ENCODE data around the gene MACROD2. TPM values are rescaled to one million over a fixed set of nuclear protein-coding genes. Genes with fewer than 3 reads are reported as not detected.
A peak's percentile ranks its signal among the peaks of the same experiment; 100 is the strongest.

The MACROD2 gene
- polyA plus RNA-seq, 2 of the 4 experiments (the other 2 are of a cell fraction) = 0.96 to 1.3 TPM

DNA sequence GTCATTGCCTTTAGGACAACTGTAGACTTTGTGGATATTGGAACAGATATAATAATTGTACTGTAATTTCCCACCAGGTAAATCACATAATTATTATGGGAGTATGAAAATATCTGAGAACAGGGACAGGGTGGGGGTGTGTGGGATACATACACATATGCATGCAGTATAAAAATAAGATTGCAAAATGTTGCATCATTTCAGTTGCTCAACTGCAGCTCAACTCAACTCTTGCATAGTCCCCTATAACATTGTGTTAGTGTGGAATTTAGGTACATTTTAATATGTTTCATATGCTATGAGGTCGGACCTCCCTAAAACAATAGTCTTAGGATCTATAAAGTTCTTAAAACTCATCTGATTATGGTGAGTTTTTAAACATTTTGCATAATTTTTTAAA lies 617.1 kb downstream of the MACROD2 start:
- POLR2A ChIA-PET = no interaction called here
- Histone ChIP-seq H3K27ac (peak overlapping the region in 1 of 2 experiments; percentile 31; a peak in 2 of 6 replicates), H3K4me1 (peaks cover 44% of the 10 kb centered on the region), H3K4me2 (no peak overlapping the region), H3K9me3 (0 out of 3 replicates have a peak, but pooled peaks cover 6% of the 10 kb centered on the region), H3K4me3 (no peak overlapping the region)
- DNase-seq (ENCODE audit: low read depth in 1 of 2, low spot score in 1 of 2) = no peak
- no peak for FAIRE-seq
- TF ChIP-seq CEBPB (IDR thresholded peaks at IDR 0.05) = peak; percentile 79 to 91
- no peak for TF ChIP-seq TP53 (CRISPR knock-in tag; IDR thresholded peaks at IDR 0.05)
- TF ChIP-seq, protein P1, sequence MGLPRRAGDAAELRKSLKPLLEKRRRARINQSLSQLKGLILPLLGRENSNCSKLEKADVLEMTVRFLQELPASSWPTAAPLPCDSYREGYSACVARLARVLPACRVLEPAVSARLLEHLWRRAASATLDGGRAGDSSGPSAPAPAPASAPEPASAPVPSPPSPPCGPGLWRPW (IDR thresholded peaks at IDR 0.05) = peak; percentile 93
- CTCF ChIA-PET = interaction anchor here (0.9 kb wide), 1 partner anchor 55 kb away, joined by 3 read pairs; no protein-coding TSS in a partner anchor
- no peak for ATAC-seq
- 44% methylated on average over 1 of the region's 1 CpG for WGBS (ENCODE audit: missing lambda C conversion rate)

DNA sequence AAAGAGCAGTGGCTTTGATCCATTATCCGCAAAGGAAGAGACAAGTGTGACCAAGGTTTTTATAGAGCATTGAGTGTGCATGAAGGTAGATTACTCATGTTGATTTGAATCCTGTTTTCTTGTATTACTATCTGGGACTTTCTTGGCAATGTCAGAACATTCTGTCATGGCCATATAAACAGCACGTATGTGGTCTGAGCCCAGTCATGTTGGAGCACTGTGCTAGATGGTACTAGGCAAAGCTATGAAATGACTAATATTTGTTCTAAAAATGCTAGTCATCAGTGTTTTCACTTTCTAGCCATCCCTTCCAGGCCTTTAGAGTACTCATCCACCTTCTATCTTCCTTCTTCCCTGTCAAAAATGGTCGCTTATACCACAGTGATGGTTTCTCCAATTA lies 620.7 kb downstream of the MACROD2 start:
- POLR2A ChIA-PET = no interaction called here

DNA sequence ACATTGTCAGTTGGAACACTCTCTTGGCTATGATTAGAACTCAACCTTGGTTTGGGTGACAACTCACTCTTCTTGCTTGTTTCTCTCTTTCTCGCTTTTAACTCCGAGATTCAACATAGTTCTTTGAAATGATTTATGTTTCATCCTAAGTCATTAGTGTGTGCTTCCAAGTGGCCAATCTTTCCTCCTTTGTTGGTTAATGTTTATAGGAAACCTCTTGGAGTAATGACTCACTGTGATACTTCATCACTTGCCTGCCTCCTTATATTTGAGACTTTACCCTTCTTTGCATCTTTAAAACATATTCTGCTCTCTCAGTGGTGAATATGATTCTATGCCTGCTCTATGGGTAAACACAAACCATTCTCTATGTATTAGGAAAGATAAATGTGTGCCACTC lies 621.8 kb downstream of the MACROD2 start:
- FAIRE-seq = peak; percentile 99

More for the DNA sequence above, 620.7 kb downstream of the MACROD2 start:
- no peak for TF ChIP-seq ZFP36 (IDR thresholded peaks at IDR 0.05; ENCODE audit: borderline replicate concordance, partially characterized antibody)
- no peak for TF ChIP-seq HOXB13 (CRISPR knock-in tag; IDR thresholded peaks at IDR 0.05; ENCODE audit: low read depth)
- no peak for TF ChIP-seq RFX5 (IDR thresholded peaks at IDR 0.05)
- no peak for TF ChIP-seq MYC (IDR thresholded peaks at IDR 0.05; ENCODE audit: borderline replicate concordance, low read length)
- TF ChIP-seq, protein P2, sequence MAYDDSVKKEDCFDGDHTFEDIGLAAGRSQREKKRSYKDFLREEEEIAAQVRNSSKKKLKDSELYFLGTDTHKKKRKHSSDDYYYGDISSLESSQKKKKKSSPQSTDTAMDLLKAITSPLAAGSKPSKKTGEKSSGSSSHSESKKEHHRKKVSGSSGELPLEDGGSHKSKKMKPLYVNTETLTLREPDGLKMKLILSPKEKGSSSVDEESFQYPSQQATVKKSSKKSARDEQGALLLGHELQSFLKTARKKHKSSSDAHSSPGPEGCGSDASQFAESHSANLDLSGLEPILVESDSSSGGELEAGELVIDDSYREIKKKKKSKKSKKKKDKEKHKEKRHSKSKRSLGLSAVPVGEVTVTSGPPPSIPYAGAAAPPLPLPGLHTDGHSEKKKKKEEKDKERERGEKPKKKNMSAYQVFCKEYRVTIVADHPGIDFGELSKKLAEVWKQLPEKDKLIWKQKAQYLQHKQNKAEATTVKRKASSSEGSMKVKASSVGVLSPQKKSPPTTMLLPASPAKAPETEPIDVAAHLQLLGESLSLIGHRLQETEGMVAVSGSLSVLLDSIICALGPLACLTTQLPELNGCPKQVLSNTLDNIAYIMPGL (CRISPR knock-in tag; IDR thresholded peaks at IDR 0.05; ENCODE audit: borderline replicate concordance) = no peak
- TF ChIP-seq HOXB5 (CRISPR knock-in tag; IDR thresholded peaks at IDR 0.05) = no peak
- no peak for TF ChIP-seq ZC3H11A (IDR thresholded peaks at IDR 0.05)
- TF ChIP-seq TFCP2L1 (CRISPR knock-in tag; IDR thresholded peaks at IDR 0.05) = no peak
- no peak for TF ChIP-seq NFE2L2 (conservative IDR thresholded peaks at IDR 0.05; ENCODE audit: low read length)
- TF ChIP-seq MAZ (IDR thresholded peaks at IDR 0.05; ENCODE audit: borderline replicate concordance, low read depth, low read length) = no peak
- no peak for TF ChIP-seq EP300 (IDR thresholded peaks at IDR 0.05)
- TF ChIP-seq NPAS2 (CRISPR knock-in tag; IDR thresholded peaks at IDR 0.05; ENCODE audit: borderline replicate concordance) = no peak
- TF ChIP-seq RNF2 (IDR thresholded peaks at IDR 0.05; ENCODE audit: borderline replicate concordance, low read depth) = no peak
- TF ChIP-seq EHF (CRISPR knock-in tag; IDR thresholded peaks at IDR 0.05) = no peak
- no peak for TF ChIP-seq CHD4 (IDR thresholded peaks at IDR 0.05; ENCODE audit: borderline replicate concordance)
- TF ChIP-seq, protein P1 (IDR thresholded peaks at IDR 0.05) = no peak
- no peak for TF ChIP-seq CEBPB (IDR thresholded peaks at IDR 0.05)
- no peak for TF ChIP-seq JUN (IDR thresholded peaks at IDR 0.05)
- peak overlapping the region; percentile 1 to 55; a peak in 2 of 6 replicates for H3K27ac ChIP-seq
- H3K9me3 ChIP-seq = 0 out of 3 replicates have a peak, but pooled peaks cover 6% of the 10 kb centered on the region
- DNase-seq (ENCODE audit: low read depth in 1 of 2, low spot score in 1 of 2) = no peak
- H3K4me1 ChIP-seq = peaks cover 39% of the 10 kb centered on the region
- no peak overlapping the region for H3K4me3 ChIP-seq
- no peak for ATAC-seq
- peak overlapping the region; percentile 50; the same call in 2 of the 3 replicates for H3K4me2 ChIP-seq
- CTCF ChIA-PET = no interaction called here
- peak; percentile 39 for FAIRE-seq
- WGBS (ENCODE audit: missing lambda C conversion rate) = 84% methylated on average over 3 of the region's 3 CpGs

More for the DNA sequence above, 621.8 kb downstream of the MACROD2 start:
- Histone ChIP-seq H3K9me3 (0 out of 3 replicates have a peak, but pooled peaks cover 6% of the 10 kb centered on the region), H3K4me3 (no peak overlapping the region), H3K27ac (peak overlapping the region; percentile 53 to 55; a peak in 4 of 6 replicates), H3K4me1 (peaks cover 29% of the 10 kb centered on the region), H3K4me2 (peak overlapping the region; percentile 50)
- TF ChIP-seq, protein P3, sequence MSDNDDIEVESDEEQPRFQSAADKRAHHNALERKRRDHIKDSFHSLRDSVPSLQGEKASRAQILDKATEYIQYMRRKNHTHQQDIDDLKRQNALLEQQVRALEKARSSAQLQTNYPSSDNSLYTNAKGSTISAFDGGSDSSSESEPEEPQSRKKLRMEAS (IDR thresholded peaks at IDR 0.05) = no peak
- TF ChIP-seq FOSL2 (IDR thresholded peaks at IDR 0.05) = peak; percentile 74
- peak; percentile 71 for TF ChIP-seq FOSL2 (CRISPR knock-in tag; IDR thresholded peaks at IDR 0.05)
- TF ChIP-seq, protein P4, sequence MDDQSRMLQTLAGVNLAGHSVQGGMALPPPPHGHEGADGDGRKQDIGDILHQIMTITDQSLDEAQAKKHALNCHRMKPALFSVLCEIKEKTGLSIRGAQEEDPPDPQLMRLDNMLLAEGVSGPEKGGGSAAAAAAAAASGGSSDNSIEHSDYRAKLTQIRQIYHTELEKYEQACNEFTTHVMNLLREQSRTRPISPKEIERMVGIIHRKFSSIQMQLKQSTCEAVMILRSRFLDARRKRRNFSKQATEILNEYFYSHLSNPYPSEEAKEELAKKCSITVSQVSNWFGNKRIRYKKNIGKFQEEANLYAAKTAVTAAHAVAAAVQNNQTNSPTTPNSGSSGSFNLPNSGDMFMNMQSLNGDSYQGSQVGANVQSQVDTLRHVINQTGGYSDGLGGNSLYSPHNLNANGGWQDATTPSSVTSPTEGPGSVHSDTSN (IDR thresholded peaks at IDR 0.05) = no peak
- no peak for TF ChIP-seq MAFK (IDR thresholded peaks at IDR 0.05; ENCODE audit: partially characterized antibody)
- peak; percentile 74 for TF ChIP-seq JUNB (IDR thresholded peaks at IDR 0.05)
- TF ChIP-seq HEYL (CRISPR knock-in tag; IDR thresholded peaks at IDR 0.05) = no peak
- TF ChIP-seq TFCP2L1 (CRISPR knock-in tag; IDR thresholded peaks at IDR 0.05) = no peak
- TF ChIP-seq SREBF2 (IDR thresholded peaks at IDR 0.05) = no peak
- peak; percentile 36; the same call in 2 of the 3 replicates for TF ChIP-seq SMC3 (IDR thresholded peaks at IDR 0.05)
- TF ChIP-seq POLR2AphosphoS2 (conservative IDR thresholded peaks at IDR 0.05; ENCODE audit: low read length) = no peak
- peak in 1 of 2 experiments; percentile 37; a peak in 3 of 5 replicates for TF ChIP-seq RAD21 (conservative IDR thresholded peaks at IDR 0.05 in 1 of 2, IDR thresholded peaks at IDR 0.05 in 1 of 2)
- WGBS (ENCODE audit: missing lambda C conversion rate) = 3% methylated on average over 2 of the region's 2 CpGs
- ATAC-seq (peak; percentile 87 to 88), DNase-seq (ENCODE audit: low read depth in 1 of 2, low spot score in 1 of 2) (peak; percentile 21 to 66)
- POLR2A ChIA-PET = no interaction called here
- CTCF ChIA-PET = interaction anchor here (1.9 kb wide), 1 partner anchor 18 kb away, joined by 6 read pairs; no protein-coding TSS in a partner anchor

Measured in A549 (cell line).